H1 (cell line): ENCODE data around the gene COL26A1.

Source experiments
- BACH1 ChIP-seq: IDR thresholded peaks from 2 replicates; pipeline ENCODE4 v1.6.1; 2012; ENCODE audit warnings: low read length, improper control_type of control experiment
- BCL11A ChIP-seq, 2 experiments: IDR thresholded peaks; one replicate each; pipeline ENCODE4 v1.6.1; 2011; ENCODE audit warnings: low read depth in 2 of 2, low read length in 2 of 2, mild to moderate bottlenecking in 2 of 2
- BRCA1 ChIP-seq: IDR thresholded peaks from 2 replicates; pipeline ENCODE4 v1.6.1; 2012; ENCODE audit warnings: low read depth, low read length, improper control_type of control experiment
- CEBPB ChIP-seq: IDR thresholded peaks from 2 replicates; pipeline ENCODE4 v1.6.1; 2012; ENCODE audit warnings: low read depth, low read length
- CREB1 ChIP-seq: IDR thresholded peaks from 2 replicates; pipeline ENCODE4 v1.6.1; 2012; ENCODE audit warnings: inconsistent platforms
- CTCF ChIP-seq, 3 experiments: IDR thresholded peaks; 1 replicate in 2 of 3; 2 replicates in 1 of 3; pipeline versions ENCODE4 v1.5.1 to v1.6.1; 2011; ENCODE audit warnings: low read length in 3 of 3, mild to moderate bottlenecking in 3 of 3, inconsistent platforms in 2 of 3, low read depth in 1 of 3, moderate library complexity in 1 of 3; ENCODE audit not compliant: insufficient read depth in 1 of 3; ENCODE audit errors: control extremely low read depth in 1 of 3
- EP300 ChIP-seq, 2 experiments: IDR thresholded peaks; 1 replicate in 1 of 2; 2 replicates in 1 of 2; pipeline ENCODE4 v1.6.1; 2011 to 2012; ENCODE audit warnings: low read depth in 2 of 2, low read length in 2 of 2, mild to moderate bottlenecking in 2 of 2, borderline replicate concordance in 1 of 2, inconsistent platforms in 1 of 2, moderate library complexity in 1 of 2
- EZH2 ChIP-seq: fragments of 200-600 bp; sonication (generic); IDR thresholded peaks from 2 replicates; pipeline ENCODE4 v1.7.1; 2012; ENCODE audit warnings: low read depth, mild to moderate bottlenecking, moderate library complexity, low read length, inconsistent platforms; ENCODE audit not compliant: severe bottlenecking
- GABPA ChIP-seq: IDR thresholded peaks from 2 replicates; pipeline ENCODE4 v1.6.1; 2011; ENCODE audit warnings: mild to moderate bottlenecking, low read length, moderate library complexity, borderline replicate concordance; ENCODE audit not compliant: insufficient read depth
- POLR2A ChIP-seq, 2 experiments: IDR thresholded peaks; 1 replicate in 1 of 2; 2 replicates in 1 of 2; pipeline ENCODE4 v1.6.1; 2011; ENCODE audit warnings: low read depth in 2 of 2, low read length in 2 of 2, mild to moderate bottlenecking in 2 of 2; ENCODE audit errors: control extremely low read depth in 1 of 2
- RXRA ChIP-seq: IDR thresholded peaks from 2 replicates; pipeline ENCODE4 v1.6.1; 2011; ENCODE audit warnings: low read depth, mild to moderate bottlenecking, low read length, moderate library complexity; ENCODE audit not compliant: insufficient read depth
- TAF1 ChIP-seq: IDR thresholded peaks from 2 replicates; pipeline ENCODE4 v1.6.1; 2011; ENCODE audit warnings: mild to moderate bottlenecking, low read depth, low read length
- TCF12 ChIP-seq: IDR thresholded peaks from 2 replicates; pipeline ENCODE4 v1.6.1; 2011; ENCODE audit warnings: low read depth, mild to moderate bottlenecking, low read length

GRCh38 chr7:101465131-101465530 lies 102.5 kb downstream of the COL26A1 start:
- TF ChIP-seq BCL11A (IDR thresholded peaks at IDR 0.05; ENCODE audit: low read depth in 2 of 2, low read length in 2 of 2): no peak
- TF ChIP-seq TCF12: no peak
- TF ChIP-seq CTCF (IDR thresholded peaks at IDR 0.05; ENCODE audit: control extremely low read depth in 1 of 3, insufficient read depth in 1 of 3, low read depth in 1 of 3, low read length in 3 of 3): no peak
- no peak for TF ChIP-seq CREB1
- no peak for TF ChIP-seq RXRA
- TF ChIP-seq EZH2: no peak
- TF ChIP-seq POLR2A (IDR thresholded peaks at IDR 0.05; ENCODE audit: control extremely low read depth in 1 of 2, low read depth in 2 of 2, low read length in 2 of 2): no peak
- no peak for TF ChIP-seq BRCA1
- no peak for TF ChIP-seq CEBPB
- TF ChIP-seq EP300 (IDR thresholded peaks at IDR 0.05; ENCODE audit: borderline replicate concordance in 1 of 2, low read depth in 2 of 2, low read length in 2 of 2): no peak
- no peak for TF ChIP-seq BACH1
- no peak for TF ChIP-seq GABPA
- no peak for TF ChIP-seq TAF1
